Measurements from ENCODE around the gene XRN1.
"Not testable (repeated sequence)": the region's sequence is repeated elsewhere in the genome, so short reads cannot be mapped to it uniquely, and the experiment has no call there.

Gene XRN1

GRCh38 chr3:142324275-142324953, 123.4 kb downstream of the XRN1 start:
- DNase-seq, result not testable (repeated sequence)

- no peak for DNase-seq
These were observed 127.9 kb downstream of the XRN1 start for GRCh38 chr3:142319912-142320311.

- no peak for DNase-seq
These were observed 128.7 kb downstream of the XRN1 start for GRCh38 chr3:142319094-142319493.

GRCh38 chr3:142318331-142318730, 129.5 kb downstream of the XRN1 start:
- DNase-seq, result no peak

GRCh38 chr3:142315978-142316388, 131.9 kb downstream of the XRN1 start:
- not testable (repeated sequence) for DNase-seq

- DNase-seq, result no peak
These were observed 132.8 kb downstream of the XRN1 start for GRCh38 chr3:142315083-142315482.

- DNase-seq, result no peak
These were observed 137.4 kb downstream of the XRN1 start for GRCh38 chr3:142310439-142310838.

GRCh38 chr3:142302847-142303246, 145.0 kb downstream of the XRN1 start:
- DNase-seq, result not testable (repeated sequence)

GRCh38 chr3:142298626-142299025, 149.2 kb downstream of the XRN1 start:
- DNase-seq, result no peak

- DNase-seq, result no peak
These were observed 151.3 kb downstream of the XRN1 start for GRCh38 chr3:142296507-142296906.

- DNase-seq, result no peak
These were observed 159.8 kb downstream of the XRN1 start for GRCh38 chr3:142287866-142288638.

GRCh38 chr3:142285083-142285517, 162.7 kb downstream of the XRN1 start:
- no peak for DNase-seq

- no peak for DNase-seq
These were observed 165.3 kb downstream of the XRN1 start for GRCh38 chr3:142282503-142282902.

- no peak for DNase-seq
These were observed 166.4 kb downstream of the XRN1 start for GRCh38 chr3:142281474-142281873.

- DNase-seq, result peak; percentile 45 to 47
These were observed 167.8 kb downstream of the XRN1 start for GRCh38 chr3:142279965-142280590.

- no peak for DNase-seq
These were observed 169.4 kb downstream of the XRN1 start for GRCh38 chr3:142278451-142278850.

GRCh38 chr3:142276781-142277180, 171.1 kb downstream of the XRN1 start:
- DNase-seq, result no peak

- DNase-seq, result no peak
These were observed 172.0 kb downstream of the XRN1 start for GRCh38 chr3:142275856-142276255.

- no peak for DNase-seq
These were observed 172.9 kb downstream of the XRN1 start for GRCh38 chr3:142274908-142275307.

- DNase-seq, result no peak
These were observed 174.3 kb downstream of the XRN1 start for GRCh38 chr3:142273501-142273900.

- DNase-seq, result no peak
These were observed 175.5 kb downstream of the XRN1 start for GRCh38 chr3:142272200-142272891.

GRCh38 chr3:142270407-142270806, 177.4 kb downstream of the XRN1 start:
- DNase-seq, result no peak

- DNase-seq, result no peak
These were observed 178.1 kb downstream of the XRN1 start for GRCh38 chr3:142269767-142270166.
